ENCODE data around the gene BLOC1S1. TPM values are rescaled to one million over a fixed set of nuclear protein-coding genes. Genes with fewer than 3 reads are reported as not detected.
A peak's percentile ranks its signal among the peaks of the same experiment; 100 is the strongest.

BLOC1S1 gene
- total and polyA plus RNA-seq, 9 of the 15 experiments (the other 6 are each of a cell fraction or from before 2014, with no cell fraction given): 75.2 to 161 (median 98.8) TPM

DNA sequence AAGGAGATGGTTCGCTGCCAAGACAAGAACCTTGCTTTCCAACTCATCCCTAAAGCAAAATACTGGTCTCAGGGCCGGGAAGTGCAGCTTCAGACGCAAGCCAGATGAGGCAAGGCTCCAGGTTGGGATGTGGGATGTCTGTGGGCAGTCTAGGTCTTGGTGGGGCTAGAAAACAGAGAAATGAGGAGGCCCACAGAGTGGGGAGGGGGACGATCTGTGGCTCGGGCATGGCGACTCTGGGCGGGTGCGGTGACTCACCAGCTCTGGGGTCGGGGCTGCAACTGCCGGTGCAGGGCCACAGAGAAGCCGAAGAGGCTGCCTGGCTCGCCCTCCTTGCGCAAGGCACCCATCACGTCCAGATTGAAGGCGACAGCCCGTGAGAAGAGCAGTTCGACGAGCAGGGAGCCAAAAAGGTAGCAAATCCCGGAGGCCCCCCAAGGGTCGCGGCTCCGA, 8.6 kb upstream of the BLOC1S1 start (continued):
- TF ChIP-seq ZBTB7A (IDR thresholded peaks at IDR 0.05; ENCODE audit: borderline replicate concordance, control insufficient read depth, low read depth, low read length): 0 out of 2 replicates have a peak, but pooled peaks have one; percentile 19
- TF ChIP-seq KAT7 (CRISPR knock-in tag; IDR thresholded peaks at IDR 0.05; ENCODE audit: borderline replicate concordance): no peak
- no peak for TF ChIP-seq PHB2 (IDR thresholded peaks at IDR 0.05; ENCODE audit: low read depth)
- TF ChIP-seq PYGO2 (tag; IDR thresholded peaks at IDR 0.05): no peak
- TF ChIP-seq, protein P1, sequence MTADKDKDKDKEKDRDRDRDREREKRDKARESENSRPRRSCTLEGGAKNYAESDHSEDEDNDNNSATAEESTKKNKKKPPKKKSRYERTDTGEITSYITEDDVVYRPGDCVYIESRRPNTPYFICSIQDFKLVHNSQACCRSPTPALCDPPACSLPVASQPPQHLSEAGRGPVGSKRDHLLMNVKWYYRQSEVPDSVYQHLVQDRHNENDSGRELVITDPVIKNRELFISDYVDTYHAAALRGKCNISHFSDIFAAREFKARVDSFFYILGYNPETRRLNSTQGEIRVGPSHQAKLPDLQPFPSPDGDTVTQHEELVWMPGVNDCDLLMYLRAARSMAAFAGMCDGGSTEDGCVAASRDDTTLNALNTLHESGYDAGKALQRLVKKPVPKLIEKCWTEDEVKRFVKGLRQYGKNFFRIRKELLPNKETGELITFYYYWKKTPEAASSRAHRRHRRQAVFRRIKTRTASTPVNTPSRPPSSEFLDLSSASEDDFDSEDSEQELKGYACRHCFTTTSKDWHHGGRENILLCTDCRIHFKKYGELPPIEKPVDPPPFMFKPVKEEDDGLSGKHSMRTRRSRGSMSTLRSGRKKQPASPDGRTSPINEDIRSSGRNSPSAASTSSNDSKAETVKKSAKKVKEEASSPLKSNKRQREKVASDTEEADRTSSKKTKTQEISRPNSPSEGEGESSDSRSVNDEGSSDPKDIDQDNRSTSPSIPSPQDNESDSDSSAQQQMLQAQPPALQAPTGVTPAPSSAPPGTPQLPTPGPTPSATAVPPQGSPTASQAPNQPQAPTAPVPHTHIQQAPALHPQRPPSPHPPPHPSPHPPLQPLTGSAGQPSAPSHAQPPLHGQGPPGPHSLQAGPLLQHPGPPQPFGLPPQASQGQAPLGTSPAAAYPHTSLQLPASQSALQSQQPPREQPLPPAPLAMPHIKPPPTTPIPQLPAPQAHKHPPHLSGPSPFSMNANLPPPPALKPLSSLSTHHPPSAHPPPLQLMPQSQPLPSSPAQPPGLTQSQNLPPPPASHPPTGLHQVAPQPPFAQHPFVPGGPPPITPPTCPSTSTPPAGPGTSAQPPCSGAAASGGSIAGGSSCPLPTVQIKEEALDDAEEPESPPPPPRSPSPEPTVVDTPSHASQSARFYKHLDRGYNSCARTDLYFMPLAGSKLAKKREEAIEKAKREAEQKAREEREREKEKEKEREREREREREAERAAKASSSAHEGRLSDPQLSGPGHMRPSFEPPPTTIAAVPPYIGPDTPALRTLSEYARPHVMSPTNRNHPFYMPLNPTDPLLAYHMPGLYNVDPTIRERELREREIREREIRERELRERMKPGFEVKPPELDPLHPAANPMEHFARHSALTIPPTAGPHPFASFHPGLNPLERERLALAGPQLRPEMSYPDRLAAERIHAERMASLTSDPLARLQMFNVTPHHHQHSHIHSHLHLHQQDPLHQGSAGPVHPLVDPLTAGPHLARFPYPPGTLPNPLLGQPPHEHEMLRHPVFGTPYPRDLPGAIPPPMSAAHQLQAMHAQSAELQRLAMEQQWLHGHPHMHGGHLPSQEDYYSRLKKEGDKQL (CRISPR knock-in tag; IDR thresholded peaks at IDR 0.05; ENCODE audit: borderline replicate concordance): no peak
- TF ChIP-seq JUND (IDR thresholded peaks at IDR 0.05; ENCODE audit: borderline replicate concordance, low read depth, low read length): 0 out of 2 replicates have a peak, but pooled peaks have one; percentile 19
- no peak for TF ChIP-seq JUND (tag; IDR thresholded peaks at IDR 0.05; ENCODE audit: borderline replicate concordance, low read depth, low read length)
- TF ChIP-seq CEBPG (CRISPR knock-in tag; IDR thresholded peaks at IDR 0.05): 0 out of 2 replicates have a peak, but pooled peaks have one; percentile 19
- peak in 1 of 2 experiments; percentile 41; a peak in 3 of 4 replicates for TF ChIP-seq CEBPG (tag; conservative IDR thresholded peaks at IDR 0.05 in 1 of 2, IDR thresholded peaks at IDR 0.05 in 1 of 2)
- TF ChIP-seq PRPF4 (IDR thresholded peaks at IDR 0.05; ENCODE audit: insufficient read depth, low read depth, low read length, poor library complexity, severe bottlenecking): no peak
- TF ChIP-seq POLR2AphosphoS2 (IDR thresholded peaks at IDR 0.05; ENCODE audit: low read length): no peak
- no peak for TF ChIP-seq ZNF324 (CRISPR knock-in tag; IDR thresholded peaks at IDR 0.05)
- TF ChIP-seq GATAD2A (IDR thresholded peaks at IDR 0.05): no peak
- no peak for TF ChIP-seq SMC3 (conservative IDR thresholded peaks at IDR 0.05; ENCODE audit: insufficient read depth, low read depth, low read length)
- TF ChIP-seq, protein P2, sequence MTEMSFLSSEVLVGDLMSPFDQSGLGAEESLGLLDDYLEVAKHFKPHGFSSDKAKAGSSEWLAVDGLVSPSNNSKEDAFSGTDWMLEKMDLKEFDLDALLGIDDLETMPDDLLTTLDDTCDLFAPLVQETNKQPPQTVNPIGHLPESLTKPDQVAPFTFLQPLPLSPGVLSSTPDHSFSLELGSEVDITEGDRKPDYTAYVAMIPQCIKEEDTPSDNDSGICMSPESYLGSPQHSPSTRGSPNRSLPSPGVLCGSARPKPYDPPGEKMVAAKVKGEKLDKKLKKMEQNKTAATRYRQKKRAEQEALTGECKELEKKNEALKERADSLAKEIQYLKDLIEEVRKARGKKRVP (CRISPR knock-in tag; IDR thresholded peaks at IDR 0.05): no peak
- TF ChIP-seq PRMT5 (CRISPR knock-in tag; IDR thresholded peaks at IDR 0.05): no peak
- TF ChIP-seq CEBPB (tag; IDR thresholded peaks at IDR 0.05): peak; percentile 85
- TF ChIP-seq, protein P3, sequence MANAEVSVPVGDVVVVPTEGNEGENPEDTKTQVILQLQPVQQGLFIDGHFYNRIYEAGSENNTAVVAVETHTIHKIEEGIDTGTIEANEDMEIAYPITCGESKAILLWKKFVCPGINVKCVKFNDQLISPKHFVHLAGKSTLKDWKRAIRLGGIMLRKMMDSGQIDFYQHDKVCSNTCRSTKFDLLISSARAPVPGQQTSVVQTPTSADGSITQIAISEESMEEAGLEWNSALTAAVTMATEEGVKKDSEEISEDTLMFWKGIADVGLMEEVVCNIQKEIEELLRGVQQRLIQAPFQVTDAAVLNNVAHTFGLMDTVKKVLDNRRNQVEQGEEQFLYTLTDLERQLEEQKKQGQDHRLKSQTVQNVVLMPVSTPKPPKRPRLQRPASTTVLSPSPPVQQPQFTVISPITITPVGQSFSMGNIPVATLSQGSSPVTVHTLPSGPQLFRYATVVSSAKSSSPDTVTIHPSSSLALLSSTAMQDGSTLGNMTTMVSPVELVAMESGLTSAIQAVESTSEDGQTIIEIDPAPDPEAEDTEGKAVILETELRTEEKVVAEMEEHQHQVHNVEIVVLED (CRISPR knock-in tag; IDR thresholded peaks at IDR 0.05): no peak
- TF ChIP-seq RBM15 (IDR thresholded peaks at IDR 0.05; ENCODE audit: insufficient read depth, low read length): no peak
- TF ChIP-seq PCBP1 (IDR thresholded peaks at IDR 0.05; ENCODE audit: low read depth, low read length, poor library complexity, severe bottlenecking): no peak
- TF ChIP-seq RB1 (IDR thresholded peaks at IDR 0.05; ENCODE audit: low read depth): no peak
- peak; percentile 46; the same call in 1 of the 2 replicates for TF ChIP-seq FOSL1 (tag; conservative IDR thresholded peaks at IDR 0.05)
